Glomerular endothelial cell (primary cell): ENCODE results near the gene C3orf70. TPM values are rescaled to one million over a fixed set of nuclear protein-coding genes. Genes with fewer than 3 reads are reported as not detected.

ENCODE experiments used
- DNase-seq: peaks from one replicate; pipeline ENCODE4 v3.0.0-alpha.2; 2011; ENCODE audit warnings: low read depth, low spot score; ENCODE audit errors: extremely low read depth
- total RNA-seq: library from RNA; depleted of rRNA; stranded (reverse); fragments of >200 nt; gene quantifications from 2 replicates; pipeline ENCODE4 v1.2.3, GENCODE V29; 2015

The C3orf70 gene
- total RNA-seq, 1 donor from 2014 or later = 2.7 TPM

DNA sequence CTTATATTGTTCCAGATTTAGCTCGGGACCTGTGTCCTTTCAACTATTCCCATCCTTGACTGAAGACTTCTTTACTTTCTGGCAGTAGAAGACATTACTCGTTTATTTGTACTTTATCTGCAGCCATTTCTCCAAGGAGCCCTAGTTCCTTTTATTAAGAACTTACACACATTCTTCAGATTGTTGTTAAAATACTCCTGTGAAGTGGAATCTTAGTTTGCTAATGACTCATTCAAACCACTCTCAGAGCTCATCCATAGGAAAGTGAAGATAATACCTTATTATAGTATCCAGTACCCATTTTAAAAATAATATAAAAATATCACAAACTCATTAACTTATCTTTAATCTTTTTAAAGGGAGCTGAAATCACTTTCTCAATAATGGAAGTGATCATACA lies 63.5 kb downstream of the C3orf70 start:
- no peak for DNase-seq

DNA sequence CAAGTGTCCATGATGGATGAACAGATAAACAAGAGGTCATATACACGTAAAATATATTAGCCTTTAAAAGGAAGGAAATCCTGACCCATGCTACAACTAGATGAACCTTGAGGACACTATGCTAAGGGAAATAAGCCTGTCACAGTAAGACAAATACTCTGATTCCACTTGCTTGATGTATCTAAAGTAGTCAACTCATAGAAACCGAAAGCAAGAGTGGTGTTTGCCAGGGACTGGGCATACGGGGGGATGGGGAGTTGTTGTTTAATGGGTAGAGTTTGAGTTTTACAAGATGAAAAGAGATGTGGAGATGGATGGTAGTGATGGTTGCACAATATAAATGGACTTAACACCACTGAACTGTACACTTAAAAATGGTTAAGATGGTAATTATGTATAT lies 65.4 kb downstream of the C3orf70 start:
- DNase-seq = no peak

DNA sequence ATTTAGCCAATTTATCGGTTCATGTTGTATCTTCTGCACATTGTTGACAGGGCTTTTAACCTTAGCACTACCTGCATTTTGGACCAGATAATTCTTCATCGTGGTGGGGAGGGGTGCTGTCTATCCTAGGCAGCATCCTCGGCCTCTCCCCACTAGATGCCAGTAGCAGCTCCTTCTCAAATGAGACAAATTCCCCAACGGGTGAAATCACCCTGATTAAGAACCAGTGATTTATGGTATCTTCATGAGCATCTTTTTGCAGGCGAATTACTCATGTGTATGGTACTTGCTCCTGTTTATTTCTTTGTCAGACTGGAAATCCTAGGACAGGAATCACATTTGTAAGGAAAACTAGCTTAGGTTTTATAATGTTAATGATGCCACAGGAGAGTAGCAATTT lies 68.0 kb downstream of the C3orf70 start:
- no peak for DNase-seq

DNA sequence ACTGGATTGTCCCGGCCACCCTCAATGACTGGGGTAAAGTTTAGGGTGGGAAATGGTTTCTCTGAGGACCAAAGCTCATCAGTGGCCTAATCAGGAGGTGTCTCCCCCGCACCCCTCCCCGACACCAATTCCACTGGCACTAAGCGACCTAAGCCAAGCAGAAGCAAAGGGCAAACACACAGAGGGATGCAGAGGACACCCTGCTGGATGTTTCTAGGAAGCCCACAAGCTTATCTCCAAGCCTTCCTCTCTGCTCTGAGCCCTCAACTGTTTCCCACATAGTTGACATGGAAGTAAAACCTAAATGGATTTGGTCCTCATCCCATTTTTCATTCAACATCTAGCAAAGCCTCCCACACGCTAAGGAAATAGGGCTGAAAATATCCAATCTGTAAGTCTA lies 68.5 kb downstream of the C3orf70 start:
- DNase-seq = no peak

DNA sequence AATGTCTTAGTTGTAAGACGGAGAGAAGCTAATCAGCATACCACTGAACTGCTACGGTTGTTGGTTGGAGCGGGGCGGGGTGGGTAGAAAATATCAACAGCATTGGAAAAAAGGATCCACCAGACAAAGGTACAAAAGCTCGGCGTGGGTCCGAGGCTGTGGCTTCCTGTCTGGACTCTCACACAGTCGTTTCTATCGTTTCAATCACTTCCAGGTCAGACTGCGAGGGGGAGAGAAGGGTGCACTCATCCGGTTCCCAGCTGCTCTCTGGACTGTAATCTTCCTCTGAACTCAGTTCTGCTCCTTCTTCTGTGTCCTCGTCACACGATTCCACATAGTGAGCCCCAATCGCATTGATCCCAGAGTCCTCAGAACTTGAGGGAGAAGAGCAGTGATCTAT lies 70.0 kb downstream of the C3orf70 start:
- DNase-seq = no peak

DNA sequence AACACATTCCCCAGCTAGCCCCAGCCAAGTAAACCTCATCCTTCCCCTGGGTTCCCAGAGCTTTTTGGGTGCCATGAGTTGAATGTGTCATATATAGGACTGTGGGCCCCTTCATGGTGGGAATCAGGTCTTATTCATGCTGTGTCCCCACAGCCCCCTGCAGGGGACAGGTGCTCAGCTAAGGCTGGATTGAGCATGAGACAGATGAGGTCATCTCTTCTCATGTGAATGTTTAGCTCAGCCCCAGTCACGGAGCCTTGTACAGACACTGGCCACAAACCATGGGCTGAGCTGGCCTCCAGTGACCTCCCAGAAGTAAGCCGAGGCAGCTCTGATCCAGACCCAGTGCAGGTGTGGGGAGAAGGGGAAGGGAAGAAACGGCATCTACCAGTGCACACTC lies 70.7 kb downstream of the C3orf70 start:
- no peak for DNase-seq

DNA sequence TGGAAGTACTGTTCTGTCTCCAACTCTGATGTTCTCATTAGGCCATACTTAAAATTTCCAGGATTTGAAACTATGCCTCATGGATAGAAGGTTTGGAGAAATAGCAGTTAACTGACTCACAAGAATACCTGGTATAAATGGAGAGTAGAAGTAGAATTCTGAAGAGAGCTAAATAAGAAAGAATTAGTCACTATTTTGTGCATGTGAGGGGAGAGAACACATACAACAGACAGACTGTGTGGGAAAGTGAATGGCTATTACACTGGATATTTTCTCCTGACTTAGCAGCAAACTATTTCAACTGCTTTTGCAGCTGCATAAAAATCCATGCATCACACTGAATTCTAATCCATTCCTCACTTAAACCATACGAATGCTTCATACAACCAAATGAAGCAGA lies 71.3 kb downstream of the C3orf70 start:
- no peak for DNase-seq

DNA sequence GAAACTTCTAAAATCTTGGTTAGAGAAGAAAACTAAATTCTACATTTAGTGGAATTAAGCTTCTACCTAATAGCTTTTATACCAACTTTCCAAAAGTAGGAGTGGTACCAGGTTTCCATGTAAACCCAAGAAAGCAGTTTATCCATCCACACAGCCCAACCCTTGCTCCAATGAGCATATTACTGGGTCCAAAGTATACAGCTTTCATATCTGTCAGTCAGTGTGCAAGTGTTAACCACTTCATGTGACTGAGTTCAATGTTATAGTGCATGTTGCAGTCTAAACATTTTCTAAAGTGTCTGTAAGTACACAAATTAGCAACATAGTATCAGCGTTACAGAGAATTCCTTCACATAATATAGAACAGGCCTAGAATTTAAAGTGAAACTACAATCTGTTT lies 73.2 kb downstream of the C3orf70 start:
- no peak for DNase-seq

DNA sequence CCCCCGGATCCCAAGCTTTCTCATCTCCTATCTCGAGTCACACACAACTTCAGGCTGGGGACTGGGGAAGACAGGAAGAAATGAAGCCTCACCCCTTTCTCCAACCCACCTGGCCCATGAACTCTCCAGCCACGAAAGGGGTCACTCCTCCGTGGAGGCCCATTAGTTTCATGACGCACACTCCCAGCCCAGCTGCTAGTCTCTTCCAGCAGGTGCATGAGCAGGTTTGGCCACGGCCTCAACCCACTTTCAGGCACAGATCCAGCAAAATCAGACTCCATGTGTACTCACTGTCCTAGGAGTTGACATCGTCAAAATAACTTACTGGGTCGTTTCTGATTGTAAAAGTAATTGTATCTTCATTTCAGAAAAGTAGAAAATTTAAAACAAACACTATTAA lies 76.6 kb downstream of the C3orf70 start:
- DNase-seq = no peak

DNA sequence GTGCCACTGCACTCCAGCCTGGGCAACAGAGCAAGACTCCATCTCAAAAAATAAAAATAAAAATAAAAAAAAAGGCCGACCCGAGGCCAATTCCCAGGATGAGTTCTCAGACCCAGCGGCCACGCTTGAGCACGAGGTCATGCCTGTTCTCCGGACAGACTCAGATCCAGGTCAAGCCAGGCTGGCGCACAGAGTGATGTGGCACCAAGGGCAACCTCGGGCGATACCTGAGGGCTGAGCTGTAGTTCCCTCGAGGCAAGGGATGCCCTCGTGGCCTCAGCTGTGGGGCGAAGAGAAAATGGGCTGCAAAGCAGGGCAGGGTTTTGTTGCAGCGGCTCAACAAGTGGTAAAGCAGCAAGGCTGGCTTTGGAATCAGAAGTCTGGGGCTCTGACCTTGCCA lies 77.3 kb downstream of the C3orf70 start:
- DNase-seq = no peak

DNA sequence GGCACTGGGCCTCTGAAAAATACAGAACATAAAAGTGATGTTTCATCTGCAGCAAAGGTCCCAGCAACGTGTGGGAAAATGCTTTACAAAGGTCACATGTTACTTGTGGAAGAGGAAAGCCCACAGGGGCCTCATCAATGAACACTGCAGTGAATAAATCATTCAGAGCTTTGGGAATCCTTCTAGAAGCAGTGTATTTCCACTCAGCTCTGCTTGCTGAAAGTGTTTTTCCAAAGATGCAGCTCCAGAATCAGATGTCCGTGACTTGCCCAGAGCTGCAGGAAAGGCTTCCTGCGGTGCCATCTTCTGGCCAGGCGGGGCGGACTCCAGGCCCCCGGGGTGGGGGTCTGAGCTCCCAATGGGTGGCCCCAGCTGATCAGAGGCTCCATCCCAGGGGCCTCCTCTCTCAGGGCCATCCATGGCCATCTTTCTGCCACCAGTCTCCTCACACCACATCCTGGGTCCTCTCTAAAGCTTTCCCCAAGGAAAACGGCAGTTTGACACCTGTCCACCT lies 81.5 kb downstream of the C3orf70 start:
- DNase-seq = no peak

DNA sequence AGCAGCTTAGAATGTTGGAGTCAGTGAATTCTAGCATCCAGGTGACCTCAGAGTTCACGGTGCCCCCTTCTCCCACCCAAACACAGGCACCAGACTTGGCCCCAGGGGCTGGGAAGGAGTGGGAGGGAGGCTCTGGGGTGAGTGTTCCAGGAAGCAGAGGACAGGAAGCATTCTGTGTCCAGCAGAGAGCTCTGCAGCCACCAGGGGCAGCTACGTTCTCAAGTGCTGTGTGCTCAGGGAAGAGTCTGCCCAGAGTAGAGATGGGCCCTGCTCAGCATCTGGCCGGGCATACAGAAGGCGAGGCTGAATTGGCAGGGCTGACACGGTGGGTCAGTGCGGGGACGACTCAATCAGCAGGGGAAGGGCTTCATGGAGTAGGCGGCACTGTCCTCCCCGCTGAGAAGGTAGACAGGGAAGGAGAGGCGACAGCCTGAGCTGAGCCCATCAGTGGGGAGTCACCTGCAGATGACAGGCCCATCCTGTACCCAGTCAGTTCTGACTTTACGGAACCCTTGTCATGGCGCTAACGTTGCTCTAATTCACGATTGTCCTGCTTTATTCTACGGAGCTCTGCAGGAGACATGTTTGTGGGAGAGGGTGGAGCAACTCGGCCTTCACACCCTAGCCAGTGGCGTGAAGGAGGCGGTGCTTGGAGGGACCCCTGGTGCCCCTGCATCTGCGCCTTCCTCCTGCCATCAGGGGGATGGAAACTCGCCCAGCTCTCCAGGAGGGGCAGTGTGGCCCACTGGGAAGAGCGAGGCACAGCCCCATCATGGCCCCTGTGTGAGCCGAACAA lies 82.2 kb downstream of the C3orf70 start:
- DNase-seq = no peak

DNA sequence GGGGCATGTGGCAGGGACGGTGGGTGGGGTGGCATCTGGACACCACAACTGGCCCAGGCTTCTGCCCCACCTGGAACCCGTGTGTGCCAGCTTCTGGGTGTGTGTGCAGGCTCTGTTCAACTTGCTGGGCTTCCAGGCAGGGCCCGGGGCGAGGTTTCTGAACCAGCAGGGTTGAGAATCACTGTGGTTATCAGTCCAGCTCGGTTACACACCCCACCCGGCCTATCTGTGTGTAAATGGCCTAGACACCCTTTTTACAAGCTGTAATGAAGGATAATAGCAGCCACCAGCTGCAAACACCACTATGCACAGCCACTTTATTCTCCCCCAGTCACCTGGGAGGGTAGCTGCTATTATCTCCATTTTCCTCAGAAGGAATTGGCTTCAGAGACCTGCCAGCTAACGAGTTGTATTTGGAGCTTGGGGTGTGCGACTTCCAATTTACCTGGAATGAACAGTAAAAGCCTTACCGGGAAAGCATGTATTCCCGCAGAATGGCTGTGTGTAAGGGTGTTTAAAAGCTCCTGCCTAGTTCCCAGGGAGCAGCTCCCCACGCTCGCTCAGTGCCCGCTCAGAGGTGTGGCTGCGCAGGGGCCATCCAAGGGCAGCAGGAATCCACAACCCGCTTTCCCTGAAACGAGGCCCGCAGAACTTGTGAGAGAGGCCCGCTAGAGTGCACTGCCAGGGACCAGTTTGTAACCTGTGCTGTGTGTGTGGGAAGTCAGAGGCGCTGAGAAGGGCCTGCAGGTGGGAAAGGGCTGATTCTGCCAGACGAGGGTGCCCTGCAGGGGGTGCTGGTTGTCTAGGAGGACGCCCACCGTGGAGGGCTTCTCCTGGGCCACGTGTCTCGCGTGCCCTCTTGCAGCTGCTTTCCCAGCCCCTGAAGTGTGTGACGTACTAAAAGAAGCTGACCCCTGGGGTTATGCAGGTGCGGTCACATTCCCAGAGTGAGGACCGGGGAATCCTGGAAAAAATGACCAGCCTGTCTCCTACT lies 83.5 kb downstream of the C3orf70 start:
- no peak for DNase-seq

DNA sequence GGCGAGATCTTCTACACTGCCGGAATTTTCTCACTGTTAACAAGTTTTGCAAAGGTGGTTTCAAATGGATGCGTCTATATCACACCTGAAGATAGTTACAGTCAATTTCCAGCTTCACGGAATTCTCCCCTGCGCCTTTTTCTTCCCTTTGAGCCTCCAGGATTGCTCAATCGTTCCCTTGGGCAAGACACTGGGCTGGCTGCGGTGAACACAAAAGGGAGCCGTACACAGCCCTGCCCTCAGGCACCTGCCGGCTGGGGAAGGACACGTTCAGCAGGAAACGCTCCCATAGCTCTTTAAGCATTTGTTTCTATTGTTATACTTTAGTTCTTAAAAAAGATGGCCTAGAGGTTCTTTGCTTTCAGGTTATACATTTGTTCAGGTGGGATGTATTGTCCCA lies 85.7 kb downstream of the C3orf70 start:
- DNase-seq = no peak

DNA sequence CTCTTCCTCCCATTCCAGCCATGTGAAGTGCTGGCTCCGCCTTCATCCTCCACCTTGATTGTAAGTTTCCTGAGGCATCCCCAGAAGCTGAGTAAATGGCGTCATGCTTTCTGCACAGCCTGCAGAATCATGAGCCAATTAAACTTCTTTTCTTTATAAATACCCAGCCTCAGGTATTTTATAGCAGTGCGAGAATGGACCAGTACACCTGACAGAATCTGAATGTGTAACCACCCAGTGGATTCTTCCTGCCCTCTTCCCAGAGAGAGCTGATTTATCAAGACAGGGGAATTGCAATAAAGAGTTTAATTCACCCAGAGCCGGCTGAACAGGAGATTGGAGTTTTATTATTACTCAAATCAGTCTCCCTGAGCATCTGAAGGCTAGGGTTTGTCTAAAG lies 86.6 kb downstream of the C3orf70 start:
- DNase-seq = no peak

DNA sequence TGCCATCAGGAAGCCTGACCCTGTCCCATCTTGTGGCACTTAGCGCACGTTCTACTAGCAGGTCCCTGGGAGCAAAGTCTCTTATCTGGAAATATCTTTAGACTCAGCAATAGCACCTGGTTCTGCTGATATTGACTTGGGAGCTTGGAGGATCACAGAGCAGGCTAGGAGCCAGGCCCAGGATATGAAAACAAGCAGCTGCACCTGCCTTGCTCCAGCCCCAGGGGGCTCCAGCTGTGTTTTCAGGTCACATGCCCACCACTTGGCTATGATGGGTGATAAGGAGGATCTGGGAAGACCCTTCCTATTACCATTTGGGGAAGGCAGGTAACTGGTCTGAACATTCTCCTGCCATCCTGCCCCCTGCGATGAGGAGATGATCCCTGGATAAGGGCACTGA lies 87.8 kb downstream of the C3orf70 start:
- no peak for DNase-seq

DNA sequence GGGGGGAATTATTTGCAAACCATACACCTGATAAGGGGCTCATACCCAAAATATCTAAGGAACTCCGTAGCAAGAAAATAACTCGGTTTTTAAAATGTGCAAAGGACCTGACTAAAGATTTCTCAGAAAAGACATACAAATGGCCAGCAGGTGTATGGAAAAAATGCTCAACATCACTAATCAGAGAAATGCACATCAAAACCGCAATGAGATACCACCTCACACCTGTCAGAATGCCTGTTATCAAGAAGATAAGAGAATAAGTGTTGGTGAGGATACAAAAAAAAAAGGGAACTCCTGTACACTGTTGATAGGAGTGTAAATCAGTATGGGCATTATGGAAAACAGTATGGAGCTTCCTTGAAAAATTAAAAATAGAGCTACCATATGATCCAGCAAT lies 89.4 kb downstream of the C3orf70 start:
- DNase-seq = no peak

DNA sequence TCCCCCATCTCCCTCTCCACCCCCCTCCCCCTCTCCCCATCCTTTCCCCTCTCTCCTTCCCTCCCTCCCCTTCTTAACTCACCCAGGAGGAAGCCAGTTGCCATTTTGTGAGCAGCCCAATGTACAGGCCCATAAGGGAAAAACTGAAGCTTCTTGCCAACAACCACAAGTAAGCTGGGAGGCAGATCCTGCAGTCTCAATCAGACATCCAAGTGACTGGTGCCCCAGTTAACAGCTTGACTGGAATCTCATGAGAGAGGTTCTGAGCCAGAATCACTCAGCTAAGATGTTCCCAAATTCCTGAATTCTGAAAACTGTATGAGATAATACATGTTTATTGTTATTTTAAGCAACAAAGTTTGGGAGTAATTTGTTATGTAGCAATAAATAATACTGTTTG lies 90.7 kb downstream of the C3orf70 start:
- no peak for DNase-seq

DNA sequence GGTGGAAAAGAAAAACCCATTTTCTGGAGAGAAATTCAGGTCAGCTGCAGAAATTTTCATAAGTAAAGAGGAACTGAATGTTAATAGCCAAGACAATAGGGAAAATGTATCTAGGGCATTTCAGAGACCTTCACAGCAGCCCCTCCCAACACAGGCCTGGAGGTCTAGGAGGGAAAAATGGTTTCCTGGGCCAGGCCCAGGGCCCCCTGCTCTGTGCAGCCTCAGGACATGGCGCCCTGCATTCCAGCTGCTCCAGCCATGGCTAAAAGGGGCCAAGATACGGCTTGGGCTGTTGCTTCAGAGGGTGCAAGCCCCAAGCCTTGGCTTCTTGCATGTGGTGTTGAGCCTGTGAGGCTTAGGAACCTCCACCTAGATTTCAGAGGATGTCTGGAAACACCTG lies 92.2 kb downstream of the C3orf70 start:
- DNase-seq = no peak

DNA sequence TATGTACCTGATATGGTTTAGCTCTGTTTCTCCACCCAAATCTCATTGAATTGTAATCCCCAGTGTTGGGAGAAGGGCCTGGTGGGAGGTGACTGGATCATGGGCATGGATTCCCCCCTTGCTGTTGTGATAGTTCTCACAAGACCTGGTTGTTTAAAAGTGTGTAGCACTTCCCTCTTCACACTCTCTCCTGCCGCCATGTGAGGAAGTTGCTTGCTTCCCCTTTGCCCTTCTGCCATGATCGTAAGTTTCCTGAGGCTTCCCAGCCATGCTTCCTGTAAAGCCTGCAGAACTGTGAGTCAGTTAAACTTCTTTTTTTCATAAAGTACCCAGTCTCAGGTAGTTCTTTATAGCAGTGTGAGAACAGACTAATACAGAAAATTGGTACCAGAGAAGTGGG lies 93.1 kb downstream of the C3orf70 start:
- DNase-seq = no peak

DNA sequence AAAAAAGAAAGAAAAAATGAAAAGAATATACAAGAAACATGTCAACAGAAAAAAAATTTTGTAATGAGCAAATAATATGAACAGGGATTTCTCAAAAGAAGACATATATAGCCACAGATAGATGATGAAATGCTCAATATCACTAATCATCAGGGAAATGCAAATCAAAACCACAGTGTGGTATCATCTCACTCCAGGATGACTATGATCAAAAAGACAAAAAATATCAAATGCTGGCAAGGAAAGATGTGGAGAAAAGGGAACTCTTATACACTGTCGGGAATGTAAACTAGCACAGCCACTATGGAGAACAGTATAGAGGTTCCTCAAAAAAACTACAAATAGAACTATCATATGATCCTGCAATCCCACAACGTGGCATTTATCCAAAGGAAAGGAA lies 94.1 kb downstream of the C3orf70 start:
- DNase-seq = no peak

DNA sequence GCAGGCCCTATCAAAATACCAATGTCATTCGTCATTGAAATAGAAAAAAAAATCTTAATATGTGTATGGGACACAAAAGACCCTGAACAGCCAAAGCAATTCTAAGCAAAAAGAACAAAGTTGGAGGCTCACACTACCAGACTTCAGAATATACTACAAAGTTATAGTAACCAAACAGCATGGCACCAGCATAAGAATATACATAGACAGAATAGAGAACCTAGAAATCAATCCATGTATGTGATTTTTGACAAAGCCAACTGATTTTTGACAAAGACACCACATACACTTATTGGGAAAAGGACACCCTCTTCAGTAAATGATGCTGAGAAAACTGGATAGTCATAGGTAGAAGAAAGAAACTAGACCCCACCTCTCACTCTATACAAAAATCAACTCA lies 95.0 kb downstream of the C3orf70 start:
- no peak for DNase-seq
